H9 (cell line): Measurements from ENCODE around the gene DCST1. TPM values are rescaled to one million over a fixed set of nuclear protein-coding genes. Genes with fewer than 3 reads are reported as not detected.

Experiments used
- DNase-seq: peaks from one replicate; pipeline ENCODE4 v3.0.0-alpha.2; 2017
- H2AFZ ChIP-seq: one replicate; pipeline ENCODE4 v1.6.1; 2013; ENCODE audit warnings: mild to moderate bottlenecking, low read length, control low read depth, moderate library complexity
- H2AK5ac ChIP-seq: 2 replicates; pipeline ENCODE4 v1.6.1; 2013; ENCODE audit warnings: low read length, control low read depth, mixed read lengths; ENCODE audit not compliant: insufficient read length
- H2BK120ac ChIP-seq: one replicate; pipeline ENCODE4 v1.6.1; 2013; ENCODE audit warnings: low read depth, mild to moderate bottlenecking, low read length, control low read depth, inconsistent platforms; ENCODE audit not compliant: poor library complexity, severe bottlenecking
- H2BK12ac ChIP-seq: 2 replicates; pipeline ENCODE4 v1.6.1; 2013; ENCODE audit warnings: low read length, control low read depth, mixed read lengths, low read depth; ENCODE audit not compliant: insufficient read length
- H2BK15ac ChIP-seq: 2 replicates; pipeline ENCODE4 v1.6.1; 2013; ENCODE audit warnings: low read depth, low read length, control low read depth
- H2BK20ac ChIP-seq: one replicate; pipeline ENCODE4 v1.6.1; 2013; ENCODE audit warnings: low read depth, mild to moderate bottlenecking, low read length, control low read depth, inconsistent platforms; ENCODE audit not compliant: poor library complexity, severe bottlenecking
- H2BK5ac ChIP-seq: 2 replicates; pipeline ENCODE4 v1.6.1; 2013; ENCODE audit warnings: low read length, control low read depth, mixed read lengths; ENCODE audit not compliant: insufficient read length
- H3K14ac ChIP-seq: 2 replicates; pipeline ENCODE4 v1.6.1; 2013; ENCODE audit warnings: low read length, control low read depth; ENCODE audit not compliant: insufficient read depth
- H3K18ac ChIP-seq: 2 replicates; pipeline ENCODE4 v1.6.1; 2013; ENCODE audit warnings: low read depth, mild to moderate bottlenecking, mixed read lengths, low read length, control low read depth; ENCODE audit not compliant: insufficient read length
- H3K23ac ChIP-seq: 2 replicates; pipeline ENCODE4 v1.6.1; 2013; ENCODE audit warnings: low read length, control low read depth, mixed read lengths, low read depth; ENCODE audit not compliant: insufficient read length
- H3K23me2 ChIP-seq: 2 replicates; pipeline ENCODE4 v1.6.1; 2013; ENCODE audit warnings: low read depth, mild to moderate bottlenecking, mixed read lengths, low read length, control low read depth; ENCODE audit not compliant: insufficient read length, poor library complexity, severe bottlenecking
- H3K27ac ChIP-seq: 2 replicates; pipeline ENCODE4 v1.5.1; 2013; ENCODE audit warnings: low read length, control low read depth, mixed read lengths, low read depth; ENCODE audit not compliant: insufficient read length
- H3K27me3 ChIP-seq: 2 replicates; pipeline ENCODE4 v1.6.1; 2013; ENCODE audit warnings: low read length, control low read depth, inconsistent platforms; ENCODE audit not compliant: insufficient read depth
- H3K4ac ChIP-seq: 2 replicates; pipeline ENCODE4 v1.6.1; 2013; ENCODE audit warnings: low read depth, mild to moderate bottlenecking, control low read depth, inconsistent platforms, low read length, moderate library complexity
- H3K4me1 ChIP-seq: 2 replicates; pipeline ENCODE4 v1.6.1; 2013; ENCODE audit warnings: low read length, control low read depth, inconsistent platforms; ENCODE audit not compliant: insufficient read depth
- H3K4me2 ChIP-seq: 2 replicates; pipeline ENCODE4 v1.6.1; 2013; ENCODE audit warnings: low read length, control low read depth, mixed read lengths; ENCODE audit not compliant: insufficient read length, insufficient read depth
- H3K56ac ChIP-seq: 2 replicates; pipeline ENCODE4 v1.6.1; 2013; ENCODE audit warnings: low read depth, mild to moderate bottlenecking, mixed read lengths, low read length, control low read depth; ENCODE audit not compliant: insufficient read length
- H3K79me1 ChIP-seq: 2 replicates; pipeline ENCODE4 v1.6.1; 2013; ENCODE audit warnings: low read depth, mild to moderate bottlenecking, moderate library complexity, low read length, control low read depth, inconsistent platforms; ENCODE audit not compliant: insufficient read depth, poor library complexity, severe bottlenecking
- H3K79me2 ChIP-seq: 2 replicates; pipeline ENCODE4 v1.6.1; 2013; ENCODE audit warnings: low read length, control low read depth, inconsistent platforms; ENCODE audit not compliant: insufficient read depth
- H3K9ac ChIP-seq: 2 replicates; pipeline ENCODE4 v1.6.1; 2013; ENCODE audit warnings: low read length, control low read depth, mixed read lengths; ENCODE audit not compliant: insufficient read length; ENCODE audit errors: extremely low read depth
- H3K9me3 ChIP-seq: one replicate; pipeline ENCODE4 v1.6.1; 2013; ENCODE audit warnings: low read depth, low read length, inconsistent platforms; ENCODE audit not compliant: control insufficient read depth
- H3T11ph ChIP-seq: one replicate; pipeline ENCODE4 v1.6.1; 2013; ENCODE audit warnings: mild to moderate bottlenecking, low read length, control low read depth, inconsistent platforms
- H4K20me1 ChIP-seq: one replicate; pipeline ENCODE4 v1.6.1; 2013; ENCODE audit not compliant: control insufficient read depth, insufficient read length, insufficient read depth
- H4K5ac ChIP-seq: 2 replicates; pipeline ENCODE4 v1.6.1; 2013; ENCODE audit warnings: low read depth, mild to moderate bottlenecking, mixed read lengths, low read length, control low read depth; ENCODE audit not compliant: insufficient read length
- H4K8ac ChIP-seq: replicated peaks from 2 replicates; pipeline ENCODE4 v1.6.1; 2013; ENCODE audit warnings: low read length, control low read depth, mixed read lengths, low read depth; ENCODE audit not compliant: insufficient read length
- H4K91ac ChIP-seq: 2 replicates; pipeline ENCODE4 v1.6.1; 2013; ENCODE audit warnings: low read depth, mild to moderate bottlenecking, moderate library complexity, mixed read lengths, low read length, control low read depth; ENCODE audit not compliant: insufficient read length
- H3K27ac Mint-ChIP-seq, 3 experiments: 2 replicates in 2 of 3; 3 replicates in 1 of 3; pipeline ENCODE4 v1.8.0; 2020 to 2021; ENCODE audit warnings: mixed read lengths in 3 of 3, mild to moderate bottlenecking in 1 of 3, moderate library complexity in 1 of 3
- H3K27me3 Mint-ChIP-seq: 2 replicates; pipeline ENCODE4 v1.8.0; 2021; ENCODE audit warnings: low read depth, mild to moderate bottlenecking, moderate library complexity, mixed read lengths
- H3K36me3 Mint-ChIP-seq, 3 experiments: 2 replicates in 2 of 3; 3 replicates in 1 of 3; pipeline ENCODE4 v1.8.0; 2020 to 2021; ENCODE audit warnings: low read depth in 3 of 3, mixed read lengths in 3 of 3; ENCODE audit not compliant: insufficient read depth in 1 of 3
- H3K4me1 Mint-ChIP-seq, 2 experiments: 2 replicates each; pipeline ENCODE4 v1.8.0; 2020; ENCODE audit warnings: mixed read lengths in 2 of 2
- H3K4me3 Mint-ChIP-seq, 2 experiments: 2 replicates in 1 of 2; 3 replicates in 1 of 2; pipeline ENCODE4 v1.8.0; 2020 to 2021; ENCODE audit warnings: mild to moderate bottlenecking in 2 of 2, mixed read lengths in 2 of 2, moderate library complexity in 1 of 2
- H3K9me3 Mint-ChIP-seq, 2 experiments: 2 replicates in 1 of 2; 3 replicates in 1 of 2; pipeline ENCODE4 v1.8.0; 2020; ENCODE audit warnings: mild to moderate bottlenecking in 2 of 2, mixed read lengths in 2 of 2, moderate library complexity in 1 of 2
- CTCF ChIP-seq: fragments of 200-600 bp; sonication (generic); conservative IDR thresholded peaks from 3 replicates; pipeline ENCODE4 v1.8.0; 2021; ENCODE audit warnings: antibody characterized with exemption, mild to moderate bottlenecking
- WGBS: extraction: QIAGEN DNeasy Blood & Tissue Kit; methylation state at CpG from one replicate; pipeline ENCODE4 v1.1.7; 2013; ENCODE audit warnings: missing lambda C conversion rate, low lambda C conversion rate, mixed read lengths; ENCODE audit not compliant: insufficient read length; ENCODE audit errors: extremely low coverage; 5-methylcytosine and 5-hydroxymethylcytosine counted together
- total RNA-seq: library from RNA; stranded (reverse); gene quantifications from 2 replicates; pipeline ENCODE4 v1.2.1, GENCODE V29; 2021

DCST1 gene
- total RNA-seq, 1 experiment from 2014 or later = not detected

GRCh38 chr1:155083052-155083541 lies 49.5 kb downstream of the DCST1 start:
- Mint-ChIP-seq H3K27me3 (peaks cover 66% of the 10 kb centered on the region), H3K4me3 (peak overlapping the region in 1 of 2 experiments; percentile 66; a peak in 3 of 5 replicates), H3K9me3 (peaks cover 0 to 6% of the 10 kb centered on the region in 2 experiments; a peak in 3 of 5 replicates), H3K27ac (no peak overlapping the region; a peak in 1 of 7 replicates), H3K4me1 (peaks cover 31 to 52% of the 10 kb centered on the region in 2 experiments), H3K36me3 (0 out of 7 replicates have a peak, but pooled peaks cover 0 to 4% (median 0%) of the 10 kb centered on the region in 3 experiments)
- no peak overlapping the region for H3K14ac ChIP-seq
- no peak overlapping the region for H2BK20ac ChIP-seq
- H2BK5ac ChIP-seq = no peak overlapping the region
- no peaks in the 10 kb centered on the region for H4K20me1 ChIP-seq
- H4K8ac ChIP-seq = no peak overlapping the region
- no peaks in the 10 kb centered on the region for H3K79me1 ChIP-seq
- no peak for TF ChIP-seq CTCF
- no peak overlapping the region for H3K4ac ChIP-seq
- no peak for DNase-seq
- no peak overlapping the region for H3K18ac ChIP-seq
- H4K91ac ChIP-seq = no peak overlapping the region
- H2BK15ac ChIP-seq = no peak overlapping the region
- no peak overlapping the region for H2AFZ ChIP-seq
- H4K5ac ChIP-seq = no peak overlapping the region
- H3K23me2 ChIP-seq = peaks cover 30% of the 10 kb centered on the region
- H3K9ac ChIP-seq = no peak overlapping the region
- no CpG with 5 or more reads among the region's 6 CpGs for WGBS
- H3K27ac ChIP-seq = no peak overlapping the region
- H3K23ac ChIP-seq = no peak overlapping the region
- no peak overlapping the region for H2BK120ac ChIP-seq
- H3K79me2 ChIP-seq = no peaks in the 10 kb centered on the region
- no peak overlapping the region for H3T11ph ChIP-seq
- no peak overlapping the region for H2AK5ac ChIP-seq
- H3K27me3 ChIP-seq = peaks cover 46% of the 10 kb centered on the region
- no peak overlapping the region for H3K4me2 ChIP-seq
- no peak overlapping the region for H2BK12ac ChIP-seq
- H3K56ac ChIP-seq = no peak overlapping the region
- H3K4me1 ChIP-seq = no peaks in the 10 kb centered on the region
- no peaks in the 10 kb centered on the region for H3K9me3 ChIP-seq
